Frontal cortex (tissue), 4 donors: ENCODE results near the gene ZPLD1. TPM values are rescaled to one million over a fixed set of nuclear protein-coding genes. Genes with fewer than 3 reads are reported as not detected.

ENCODE experiments used
- DNase-seq, 2 donors: peaks; one replicate each; pipeline ENCODE4 v3.0.0; 2012; ENCODE audit warnings: low spot score in 2 of 2
- FAIRE-seq: peaks from 2 replicates; lab custom pipeline; 2012; peaks lifted over from hg19 to GRCh38; lab: Jason Lieb, UNC
- total RNA-seq: library from RNA; depleted of rRNA; stranded (reverse); fragments of >200 nt; gene quantifications from one replicate; pipeline ENCODE4 v1.2.3, GENCODE V29; 2014
- donor health status: control.
- donor health status: control.
- donor health status: control.

ZPLD1 gene
- total RNA-seq, result not detected

DNA sequence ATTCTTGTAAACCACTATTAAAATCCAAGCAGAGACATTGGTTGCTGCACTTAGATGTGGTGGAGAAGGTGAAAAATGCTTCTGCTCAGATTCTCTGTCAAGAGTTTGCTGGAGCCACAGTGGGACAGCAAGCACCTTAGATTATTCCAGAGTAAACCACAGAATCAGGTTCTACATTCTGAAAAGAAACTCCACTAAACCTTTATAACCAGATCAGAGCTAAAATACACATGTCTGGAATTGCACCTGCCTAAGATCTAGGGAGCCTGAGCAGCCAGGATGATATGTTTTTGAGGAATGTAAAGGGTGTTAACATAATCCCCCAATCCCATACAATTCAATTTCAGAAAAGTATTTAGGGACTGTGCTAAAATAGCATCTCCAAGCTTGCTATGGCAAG, at the start of gene ZPLD1:
Gene ZPLD1, plus strand, starts transcription at position 301 of the 400 bp plus-strand sequence. CDS start 3,473 bp downstream, outside the sequence.
- no peak for DNase-seq
- no peak for FAIRE-seq

DNA sequence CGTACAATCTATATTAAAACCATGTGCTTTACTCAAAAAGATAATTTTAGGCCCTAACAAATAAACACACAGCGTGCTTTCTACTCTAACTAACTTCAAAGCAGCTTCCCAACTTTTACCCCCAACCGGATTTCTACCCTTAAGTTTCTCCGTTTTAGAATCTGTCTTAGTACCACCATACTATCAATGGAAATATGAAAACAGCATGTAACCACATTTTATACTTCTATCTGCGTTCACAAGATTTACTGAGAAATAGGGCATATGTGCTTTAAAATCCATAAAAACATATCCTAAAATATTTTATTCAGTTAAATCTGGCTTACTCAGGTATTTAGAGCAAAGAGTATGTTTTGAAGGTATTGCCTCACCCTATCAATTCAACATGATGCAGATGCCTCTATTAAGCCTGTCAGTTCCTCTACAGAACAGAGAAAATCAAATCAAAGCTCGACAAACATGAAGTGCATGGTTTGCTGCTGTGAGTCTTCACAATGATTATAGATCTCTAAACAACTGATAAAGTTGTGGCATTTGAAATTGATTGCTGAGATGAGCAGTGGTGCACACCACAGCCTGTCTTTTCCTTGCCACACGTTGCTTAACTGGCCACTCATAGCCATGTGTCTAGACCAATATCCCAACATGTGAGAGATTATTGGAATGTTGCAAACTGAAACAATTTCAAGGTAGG, 44.5 kb upstream of the ZPLD1 start:
- FAIRE-seq, result no peak
- DNase-seq, result no peak

DNA sequence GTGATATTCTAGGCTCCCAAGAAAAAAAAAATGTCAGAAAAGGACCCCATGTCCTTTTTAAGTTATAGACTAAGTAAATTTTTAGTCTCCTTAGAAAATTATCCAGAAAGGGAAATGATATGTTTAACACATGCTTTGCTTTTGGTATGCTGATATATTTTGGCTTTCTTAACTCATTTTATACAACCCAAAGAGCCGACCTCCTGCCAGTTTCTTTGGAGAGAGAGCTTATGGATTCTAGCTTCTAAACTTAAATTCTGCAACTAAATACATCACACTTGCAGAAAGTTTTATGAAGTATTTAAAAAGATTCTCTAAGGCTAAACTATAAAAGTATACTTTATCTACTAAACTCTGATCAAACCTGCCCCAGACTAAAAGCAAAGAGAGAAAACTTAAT, 43.9 kb upstream of the ZPLD1 start:
- FAIRE-seq (no peak), DNase-seq (no peak)

DNA sequence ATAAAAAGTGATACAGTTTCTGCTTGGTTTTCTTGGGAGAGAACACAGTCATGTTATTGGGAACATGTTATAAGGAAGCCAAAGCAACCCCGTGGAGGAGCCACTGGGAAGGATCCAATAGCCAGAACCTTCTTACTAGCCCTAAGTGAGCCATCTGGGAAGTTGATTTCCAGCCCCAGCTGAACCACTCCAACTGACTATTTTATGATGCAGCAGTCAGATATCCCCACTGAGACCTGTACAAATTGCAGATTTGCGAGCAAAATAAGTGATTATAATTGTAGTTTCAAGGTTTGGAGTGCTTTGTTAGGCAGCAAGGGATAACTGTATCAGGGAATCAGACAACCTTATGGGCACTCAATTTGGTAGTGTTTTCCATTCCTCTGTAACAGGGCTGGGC, 43.3 kb upstream of the ZPLD1 start:
- no peak for FAIRE-seq
- no peak for DNase-seq

DNA sequence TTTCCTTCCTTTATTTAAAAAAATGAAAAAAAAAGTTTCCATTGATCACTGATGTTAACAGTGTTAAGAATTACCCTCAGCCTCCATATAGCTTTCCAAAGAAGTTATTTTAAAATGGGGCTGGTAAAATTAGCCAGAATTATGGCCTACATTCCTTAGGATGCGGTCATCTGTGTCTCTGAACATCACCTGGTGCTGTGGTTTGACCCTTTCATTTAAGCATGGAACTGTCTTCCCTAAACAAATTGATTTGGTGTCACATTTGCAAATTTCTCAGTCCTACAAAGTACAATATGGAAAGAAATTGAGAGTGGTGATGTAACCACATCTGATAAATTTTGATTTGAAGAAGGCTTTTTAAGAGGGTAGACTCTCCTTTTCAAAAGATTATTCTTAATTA, 40.3 kb upstream of the ZPLD1 start:
- FAIRE-seq (no peak), DNase-seq (no peak)

DNA sequence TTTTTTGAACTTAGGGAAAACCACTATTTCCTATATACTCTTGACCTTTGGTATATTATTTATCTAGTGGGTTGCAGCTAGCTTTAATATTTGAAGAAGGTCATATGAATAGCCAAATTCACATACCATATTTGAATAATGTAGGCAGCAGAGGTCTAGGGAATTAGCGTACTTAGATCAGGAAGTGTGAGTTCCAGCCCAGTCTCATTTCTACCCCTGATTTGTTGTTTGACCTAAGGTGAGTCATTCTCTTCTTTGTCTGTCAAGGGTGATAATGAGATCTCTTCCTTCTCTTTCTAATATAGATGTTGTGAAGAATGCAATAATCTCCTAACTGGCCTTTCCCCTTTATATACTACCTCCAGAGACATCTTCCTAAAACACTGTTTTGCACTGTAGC, 36.6 kb upstream of the ZPLD1 start:
- FAIRE-seq, result no peak
- no peak for DNase-seq

DNA sequence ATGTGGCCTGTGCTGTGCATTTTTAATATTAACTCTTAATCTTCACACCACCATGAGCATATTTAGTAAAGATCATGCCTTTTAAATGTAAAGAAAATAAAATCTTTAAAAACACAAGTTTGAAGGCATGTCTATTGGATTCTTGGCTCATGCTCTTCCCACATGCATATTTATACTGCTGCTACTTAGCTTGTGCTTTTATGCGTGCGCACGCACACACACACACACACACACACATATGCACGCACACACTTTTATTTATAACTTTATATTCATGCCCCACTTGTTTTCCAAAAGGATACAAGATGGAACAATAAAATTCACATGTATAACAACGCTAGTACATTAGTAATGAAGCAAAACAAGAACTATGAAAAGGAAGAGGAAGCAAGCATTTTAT, 36.1 kb upstream of the ZPLD1 start:
- DNase-seq, result no peak
- FAIRE-seq, result no peak

DNA sequence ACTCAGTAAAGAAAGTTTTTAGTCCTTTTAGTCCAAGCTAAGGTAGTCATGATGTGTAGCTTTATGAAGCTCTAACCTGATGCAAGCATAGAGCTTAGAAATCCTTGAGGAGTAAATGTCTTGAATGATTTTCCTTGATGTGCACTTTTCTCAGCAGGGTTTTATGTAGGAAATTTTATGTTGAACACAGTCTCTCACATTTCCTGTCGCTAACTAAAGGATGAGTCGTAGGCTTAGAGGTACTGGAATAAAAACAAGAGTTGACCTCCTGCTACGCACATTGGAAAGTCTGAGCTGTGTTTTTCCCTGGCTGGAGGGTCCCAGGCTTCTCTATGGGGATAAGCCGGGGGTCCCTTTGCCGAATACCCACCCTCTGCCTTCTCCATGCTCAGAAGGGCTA, 34.7 kb upstream of the ZPLD1 start:
- no peak for DNase-seq
- no peak for FAIRE-seq

DNA sequence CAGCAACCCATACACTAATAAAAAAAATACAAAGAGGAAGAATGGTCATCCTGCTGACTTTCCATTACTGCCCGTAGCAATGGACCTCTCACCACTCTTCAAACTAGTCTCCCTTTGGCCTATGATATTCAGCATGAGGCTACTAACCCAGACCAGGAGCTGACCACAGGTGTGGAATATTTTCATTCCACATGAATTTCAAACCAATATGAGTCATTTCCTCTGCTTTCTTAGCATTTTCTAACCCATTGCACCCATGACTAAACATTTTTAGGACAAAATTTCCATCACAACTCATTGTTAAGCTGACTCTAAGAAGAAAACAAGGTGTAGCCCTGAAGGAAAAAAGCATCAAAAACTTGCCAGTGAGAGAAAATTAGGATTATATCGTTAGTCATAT, 34.0 kb upstream of the ZPLD1 start:
- DNase-seq, result no peak
- no peak for FAIRE-seq

DNA sequence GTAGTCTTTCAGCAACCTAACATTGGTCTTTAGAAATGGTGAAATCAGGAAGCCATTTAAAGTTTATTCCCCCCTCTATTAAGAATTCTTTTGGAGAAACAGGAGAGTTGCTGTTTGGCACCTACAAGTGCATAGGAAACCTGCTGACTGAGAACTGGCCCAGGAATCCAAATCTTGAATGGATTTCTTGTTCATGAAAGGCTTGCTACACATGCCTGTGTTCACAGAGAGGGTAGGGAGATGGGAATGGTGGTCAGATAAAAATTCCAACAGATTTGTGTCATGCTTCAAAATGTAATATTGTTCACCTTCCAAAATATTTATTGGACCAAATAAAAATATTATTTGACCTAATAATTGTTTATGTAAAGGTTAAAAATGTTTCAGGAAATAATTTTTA, 24.2 kb upstream of the ZPLD1 start:
- no peak for DNase-seq
- no peak for FAIRE-seq

DNA sequence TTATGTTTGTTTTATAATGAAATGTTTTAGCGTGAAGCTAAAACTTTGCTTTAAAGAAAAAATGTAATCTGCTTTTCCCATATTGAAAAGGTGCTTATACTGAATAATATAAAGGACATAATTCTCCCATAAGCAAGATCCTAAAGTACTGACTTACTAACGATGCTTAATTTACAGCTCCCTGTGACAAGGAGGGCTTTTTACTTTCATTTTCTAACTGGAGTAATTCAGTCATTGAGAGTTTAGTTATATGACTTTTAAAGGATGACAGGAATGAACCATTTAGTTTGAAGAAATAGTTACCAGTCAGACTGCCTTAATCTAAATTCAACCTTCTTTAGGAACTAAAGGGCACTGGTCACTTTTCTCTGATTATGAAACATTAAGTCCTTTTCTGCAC, 19.3 kb upstream of the ZPLD1 start:
- no peak for FAIRE-seq
- no peak for DNase-seq

DNA sequence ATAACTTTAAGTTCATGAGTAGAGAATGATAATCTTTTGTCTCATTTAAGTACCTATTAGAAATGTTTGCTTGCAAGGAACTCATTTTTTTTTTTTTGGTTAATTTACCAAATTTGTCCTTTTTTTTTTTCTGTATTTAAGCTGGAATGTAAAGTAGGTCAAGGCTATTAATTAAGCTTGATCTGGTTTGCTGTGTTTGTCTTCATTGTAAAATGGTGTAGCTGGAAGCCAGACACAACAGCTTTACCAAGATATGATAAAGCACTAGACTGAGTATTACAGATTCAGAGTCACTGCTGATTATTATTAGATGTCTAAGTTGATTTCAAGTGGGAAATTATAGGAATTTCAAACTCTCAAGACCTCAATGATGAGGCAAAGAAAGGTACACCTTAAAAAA, 15.0 kb upstream of the ZPLD1 start:
- DNase-seq (no peak), FAIRE-seq (no peak)

DNA sequence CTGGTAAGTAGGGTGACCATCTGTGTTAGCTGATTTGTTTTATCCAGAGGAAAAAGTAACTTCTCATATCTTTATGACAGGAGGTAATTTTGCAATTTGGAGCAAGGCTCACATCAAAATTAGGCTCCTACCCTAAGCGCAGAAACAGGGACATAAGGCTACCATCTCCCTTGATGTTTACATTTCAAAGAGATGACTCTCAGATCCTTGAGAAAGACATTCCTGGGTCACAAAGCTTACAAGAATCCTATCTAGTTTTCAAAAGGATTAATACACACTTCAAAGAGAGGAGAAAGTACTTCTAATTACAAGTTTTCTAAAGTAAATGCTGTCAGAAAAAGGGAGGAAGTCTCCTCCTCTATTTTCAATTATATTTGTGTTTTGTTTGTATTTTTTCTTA, 7.0 kb downstream of the ZPLD1 start:
- no peak for FAIRE-seq
- DNase-seq, result no peak

DNA sequence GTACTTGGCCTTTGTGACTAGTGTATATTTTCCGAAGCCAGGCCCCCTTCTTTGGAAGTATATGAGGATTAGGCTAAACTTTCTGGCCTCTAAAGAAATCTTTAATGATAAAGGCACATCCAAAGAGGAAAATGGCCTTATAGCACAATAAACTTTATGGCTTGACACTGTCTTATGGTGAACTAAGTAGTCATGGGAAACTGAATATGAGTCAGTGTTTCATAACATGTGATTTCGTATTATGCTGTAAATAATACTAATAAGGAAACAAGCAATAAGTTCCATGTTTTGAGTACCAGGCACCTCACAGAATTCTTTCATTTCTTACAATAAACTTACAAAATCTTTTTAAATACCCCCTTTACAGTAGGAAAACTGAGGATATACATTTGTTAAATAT, 8.2 kb downstream of the ZPLD1 start:
- FAIRE-seq (no peak), DNase-seq (no peak)

DNA sequence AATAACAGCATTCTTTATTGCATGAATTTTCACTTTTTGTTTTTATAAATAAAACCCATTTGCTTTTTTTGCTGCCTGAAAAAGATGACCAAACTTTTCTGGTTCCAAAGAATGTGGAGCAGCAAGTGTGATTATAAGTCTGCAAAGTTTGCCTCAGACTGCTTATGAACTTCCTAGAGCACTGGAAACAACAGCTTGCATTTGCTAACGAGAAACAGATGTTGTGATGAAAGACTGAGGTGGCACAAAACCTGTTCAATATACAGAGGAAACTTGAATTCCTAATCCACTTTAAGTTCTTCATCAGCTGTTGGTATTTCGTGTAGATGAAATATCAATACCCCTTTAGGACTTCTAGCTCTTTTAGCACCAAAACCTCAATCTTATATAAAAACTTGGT, 9.3 kb downstream of the ZPLD1 start:
- FAIRE-seq, result no peak
- no peak for DNase-seq

DNA sequence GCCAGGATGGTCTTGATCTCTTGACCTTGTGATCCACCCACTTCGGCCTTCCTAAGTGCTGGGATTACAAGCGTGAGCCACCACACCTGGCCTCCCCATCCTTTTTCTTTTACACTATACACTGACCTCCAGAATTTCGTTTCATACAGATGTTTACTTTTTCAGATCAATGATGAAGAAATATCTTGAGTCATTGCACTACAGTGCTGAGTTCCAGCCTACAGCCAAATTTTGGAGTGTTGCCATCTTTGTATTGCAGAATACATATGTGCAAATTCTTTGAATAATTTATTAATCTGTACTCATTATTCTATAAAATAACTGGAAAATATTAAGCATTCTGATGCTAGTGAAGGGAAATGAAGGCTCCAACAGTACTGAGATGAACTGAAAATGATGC, 12.5 kb downstream of the ZPLD1 start:
- FAIRE-seq (no peak), DNase-seq (no peak)

DNA sequence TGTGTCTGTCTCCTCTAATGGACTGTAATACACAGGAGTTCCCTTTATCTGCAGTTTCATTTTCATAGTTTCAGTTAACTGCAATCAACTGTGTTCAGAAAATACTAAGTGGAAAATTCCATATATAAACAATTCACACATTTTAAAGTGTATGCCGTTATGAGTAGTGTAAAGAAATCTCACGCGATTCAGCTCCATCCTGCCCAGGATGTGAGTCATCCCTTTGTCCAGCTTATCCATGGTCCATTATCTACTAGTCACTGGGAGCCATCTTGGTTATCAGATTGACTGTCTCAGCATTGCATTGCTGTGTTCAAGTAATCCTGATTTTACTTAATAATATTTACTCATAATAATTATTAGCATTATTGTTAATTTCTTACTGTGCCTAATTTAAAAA, 14.5 kb downstream of the ZPLD1 start:
- DNase-seq (no peak), FAIRE-seq (no peak)

DNA sequence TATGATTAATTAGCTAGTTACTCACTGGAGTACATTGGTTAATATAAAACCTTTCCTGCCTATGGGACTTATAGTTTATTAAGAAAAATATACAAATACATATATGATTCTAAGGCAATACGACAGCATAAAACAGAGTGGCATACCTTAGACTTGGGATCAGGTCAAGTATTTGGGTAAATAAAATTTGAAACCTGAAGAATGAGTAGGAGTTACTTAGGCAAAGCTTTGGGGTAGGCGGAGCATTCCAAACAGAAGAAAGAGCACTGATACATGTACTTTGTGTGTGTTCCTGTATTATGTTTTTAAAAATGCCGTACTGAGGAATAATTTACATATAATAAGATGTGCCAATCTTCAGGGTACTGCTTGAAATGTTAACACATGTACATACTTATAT, 15.1 kb downstream of the ZPLD1 start:
- DNase-seq (no peak), FAIRE-seq (no peak)

DNA sequence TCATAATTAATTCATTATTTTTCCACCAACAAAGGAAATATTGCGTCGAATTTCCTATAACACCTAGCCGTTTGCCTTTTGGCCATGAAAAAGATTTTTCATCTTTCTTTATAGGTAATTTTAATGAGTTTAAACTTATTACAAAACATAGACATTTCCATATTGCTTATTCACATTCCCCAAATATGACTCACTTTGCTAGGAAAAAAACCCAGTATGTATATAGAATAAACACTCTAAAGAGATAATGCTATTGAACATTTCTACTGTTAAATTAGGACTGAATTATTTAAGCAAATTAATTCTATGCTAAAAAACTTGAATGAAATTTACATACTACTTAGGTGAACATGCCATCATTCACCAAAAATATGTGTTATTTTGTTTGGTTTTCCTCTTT, 16.2 kb downstream of the ZPLD1 start:
- no peak for FAIRE-seq
- DNase-seq, result no peak

DNA sequence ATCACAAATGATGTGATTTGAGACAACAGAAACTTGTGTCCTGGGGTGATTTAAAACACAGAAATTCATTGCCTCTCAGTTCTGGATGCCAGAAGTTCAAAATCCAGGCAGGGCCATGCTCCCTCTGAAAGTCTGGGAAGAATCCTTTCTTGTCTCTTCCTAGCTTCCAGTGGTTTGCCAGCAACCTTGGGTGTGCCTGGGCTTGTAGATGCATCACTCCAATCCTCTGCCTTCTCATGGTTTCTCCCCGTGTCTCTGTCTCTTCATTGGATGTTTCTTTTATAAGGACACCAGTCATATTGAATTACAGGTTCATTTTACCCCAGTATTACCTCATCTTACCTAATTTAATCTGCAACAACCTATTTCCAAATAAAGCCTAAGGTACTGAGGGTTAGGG, 16.7 kb downstream of the ZPLD1 start:
- no peak for DNase-seq
- no peak for FAIRE-seq

DNA sequence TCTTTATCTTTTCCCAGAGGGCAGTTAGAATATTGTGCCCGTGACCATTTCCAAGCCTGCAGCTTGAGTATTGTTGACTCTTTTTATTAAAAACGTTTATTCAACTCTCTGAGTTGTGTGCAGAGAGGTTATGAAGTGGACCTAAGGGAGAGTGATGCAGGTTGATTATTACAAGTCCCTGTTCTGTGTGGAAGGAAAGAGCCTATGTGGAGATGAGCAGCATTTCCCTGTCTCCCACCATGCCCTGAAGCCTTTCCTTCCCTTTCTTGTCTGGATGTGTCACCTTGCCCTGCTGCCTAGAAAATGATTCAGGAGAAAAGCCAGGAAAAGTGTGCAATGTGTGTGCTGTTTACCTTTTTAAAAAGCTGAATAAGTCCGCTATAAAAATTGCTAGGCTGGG, 19.4 kb downstream of the ZPLD1 start:
- DNase-seq, result no peak

DNA sequence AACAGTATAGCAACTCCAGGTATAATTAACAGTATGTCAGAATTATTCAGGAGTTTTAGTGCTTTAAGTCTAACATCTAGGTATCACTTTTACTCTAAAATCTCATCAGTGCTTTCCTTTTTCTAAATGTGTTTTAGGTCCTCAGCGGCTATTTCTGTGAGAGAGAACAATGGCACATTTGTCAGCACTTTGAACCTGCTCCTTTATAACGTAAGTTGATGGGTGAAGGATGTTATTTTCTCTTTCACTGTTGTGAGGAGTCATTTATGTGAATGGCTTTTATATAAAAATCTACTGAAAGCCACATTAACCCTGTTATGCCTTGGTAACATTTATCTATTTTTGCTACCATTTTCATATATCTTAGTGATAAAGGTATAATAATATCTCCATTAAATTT, 22.8 kb downstream of the ZPLD1 start:
- DNase-seq (no peak), FAIRE-seq (peak; percentile 6)

More for the DNA sequence above, 19.4 kb downstream of the ZPLD1 start:
- no peak for FAIRE-seq

DNA sequence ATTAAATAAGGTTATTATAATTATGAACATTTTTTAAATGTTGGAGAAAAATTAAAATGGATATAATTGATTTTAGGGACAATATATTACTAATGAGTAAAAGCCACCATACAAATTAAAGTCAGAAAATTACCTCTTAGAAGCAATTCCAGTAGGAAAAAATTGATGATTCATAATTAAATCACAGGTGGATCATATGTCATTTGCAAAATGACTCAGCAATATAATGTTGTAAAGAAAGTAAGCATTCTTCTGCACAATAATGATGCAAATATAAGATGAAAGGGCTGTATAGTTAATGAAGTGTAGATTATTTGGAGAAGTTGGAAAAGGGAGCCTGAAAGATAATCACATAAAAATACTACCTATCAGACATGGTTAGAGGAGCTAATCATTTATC, 25.8 kb downstream of the ZPLD1 start:
- no peak for DNase-seq
- FAIRE-seq, result no peak
